ENCODE measurements around the gene GP1BB. TPM values are rescaled to one million over a fixed set of nuclear protein-coding genes. Genes with fewer than 3 reads are reported as not detected.

Gene GP1BB
- total and polyA plus RNA-seq, 2 of the 13 experiments (the other 11 are each of a cell fraction or from before 2014, with no cell fraction given), result not detected

GRCh38 chr22:19703869-19704268 lies 19.5 kb upstream of the GP1BB start (continued):
- TF ChIP-seq HMGA1 (CRISPR knock-in tag; conservative IDR thresholded peaks at IDR 0.05) (no peak), GABPB1 (CRISPR knock-in tag; IDR thresholded peaks at IDR 0.05) (no peak), ZBED4 (CRISPR knock-in tag; IDR thresholded peaks at IDR 0.05; ENCODE audit: borderline replicate concordance) (no peak), ZNF672 (CRISPR knock-in tag; IDR thresholded peaks at IDR 0.05) (no peak), ZNF292 (CRISPR knock-in tag; IDR thresholded peaks at IDR 0.05; ENCODE audit: borderline replicate concordance, low read depth) (no peak), ZNF30 (CRISPR knock-in tag; IDR thresholded peaks at IDR 0.05) (no peak)

- POLR2A ChIA-PET, result no interaction called here
- Histone ChIP-seq H3K4me3 (replicated peaks in 1 of 3; ENCODE audit: insufficient read depth in 1 of 3, low read depth in 2 of 3, low read length in 3 of 3) (no peak overlapping the region), H4K20me1 (ENCODE audit: insufficient read depth, low read length) (no peaks in the 10 kb centered on the region), H3K4me2 (ENCODE audit: low read depth, low read length) (peak overlapping the region; percentile 40), H3K79me2 (ENCODE audit: insufficient read depth, low read length) (no peaks in the 10 kb centered on the region), H3K27ac (ENCODE audit: extremely low read length, insufficient read depth, low read length) (no peak overlapping the region), H3K27me3 (ENCODE audit: control insufficient read depth in 1 of 2, insufficient read depth in 2 of 2, low read length in 2 of 2) (peaks cover 8 to 56% of the 10 kb centered on the region in 2 experiments), H3K36me3 (replicated peaks in 1 of 2; ENCODE audit: control insufficient read depth in 1 of 2, insufficient read depth in 2 of 2, low read length in 2 of 2) (no peaks in the 10 kb centered on the region), H3K9ac (ENCODE audit: insufficient read depth, low read depth, low read length) (no peak overlapping the region), H3K9me3 (ENCODE audit: low read length) (no peaks in the 10 kb centered on the region), H3K4me1 (ENCODE audit: insufficient read depth, low read length) (peaks cover 17% of the 10 kb centered on the region), H2AFZ (ENCODE audit: low read length) (no peak overlapping the region)
- no peak for DNase-seq (ENCODE audit: low spot score)
- BruUV-seq (replicated peaks), result no TSS peak
- WGBS (ENCODE audit: low lambda C conversion rate), result 37% methylated on average over 5 of the region's 15 CpGs
- in situ Hi-C loops (cut with HindIII; ENCODE audit: extremely low pct_ligation_motif_present, low pct_unique_long_range_greater_than_20kb), result no loop called here
- CTCF ChIA-PET (ENCODE audit: low intra/inter-chr PET ratio, low total read pairs), result no interaction called here
- FAIRE-seq, result no peak
- peak; percentile 79 for ATAC-seq
- intact Hi-C loops (cut with micrococcal nuclease; ENCODE audit: unreplicated experiment), result no loop called here
- TF ChIP-seq SOX5 (CRISPR knock-in tag; IDR thresholded peaks at IDR 0.05; ENCODE audit: borderline replicate concordance) (peak; percentile 75), ZC3H4 (CRISPR knock-in tag; IDR thresholded peaks at IDR 0.05; ENCODE audit: borderline replicate concordance) (no peak), SAP130 (CRISPR knock-in tag; IDR thresholded peaks at IDR 0.05; ENCODE audit: low read depth) (peak; percentile 39; the same call in 1 of the 2 replicates), ARID4A (CRISPR knock-in tag; IDR thresholded peaks at IDR 0.05; ENCODE audit: borderline replicate concordance) (peak; percentile 29; the same call in 1 of the 2 replicates), ZBTB7B (CRISPR knock-in tag; IDR thresholded peaks at IDR 0.05) (no peak), FOXO4 (CRISPR knock-in tag; conservative IDR thresholded peaks at IDR 0.05) (0 out of 2 replicates have a peak, but pooled peaks have one; percentile 25), RFX1 (IDR thresholded peaks at IDR 0.05) (peak; percentile 74), FOXA1 (IDR thresholded peaks at IDR 0.05) (no peak), FOXA1 (CRISPR knock-in tag; IDR thresholded peaks at IDR 0.05) (peak; percentile 44)
Observed at GRCh38 chr22:19704355-19705015, 18.9 kb upstream of the GP1BB start.

Measured in HepG2 (cell line).